OCI-LY7 (cell line): ENCODE data around the gene ING2. TPM values are rescaled to one million over a fixed set of nuclear protein-coding genes. Genes with fewer than 3 reads are reported as not detected.

ENCODE experiments used
- BruUV-seq: library from RNA; stranded (reverse); fragments of 400-500 nt; replicated peaks from 2 replicates; lab custom pipeline; 2021; lab: Mats Ljungman, UMichigan
- CTCF ChIA-PET: fragments of 300-600 bp; sonication (Branson Sonifier 250); formaldehyde crosslinking; loops from one replicate; lab custom pipeline; 2022; ENCODE audit warnings: antibody characterized with exemption; ENCODE audit not compliant: unreplicated experiment; lab: Charles Lee
- POLR2A ChIA-PET: fragments of 300-600 bp; sonication (Branson Sonifier 250); formaldehyde crosslinking; loops from one replicate; lab custom pipeline; 2022; ENCODE audit warnings: antibody characterized with exemption; lab: Charles Lee
- DNase-seq: peaks from one replicate; pipeline ENCODE4 v3.0.0-alpha.2; 2015; ENCODE audit warnings: low spot score
- H2AFZ ChIP-seq: fragments of 200-600 bp; sonication (generic), shearing (Covaris generic); 2 replicates; pipeline ENCODE4 v1.6.1; 2014; ENCODE audit warnings: mild to moderate bottlenecking, antibody characterized with exemption, low read length, moderate library complexity
- H3K27ac ChIP-seq: fragments of 200-600 bp; sonication (generic); 2 replicates; pipeline ENCODE4 v1.5.1; 2014; ENCODE audit warnings: mixed run types, low read depth, mild to moderate bottlenecking, moderate library complexity, low read length, inconsistent platforms; ENCODE audit not compliant: poor library complexity, severe bottlenecking
- H3K36me3 ChIP-seq: fragments of 200-600 bp; sonication (generic); 2 replicates; pipeline ENCODE4 v1.6.1; 2014; ENCODE audit warnings: mild to moderate bottlenecking, antibody characterized with exemption, low read length, moderate library complexity, mixed read lengths; ENCODE audit not compliant: insufficient read depth
- H3K4me1 ChIP-seq: fragments of 200-600 bp; sonication (generic); 2 replicates; pipeline ENCODE4 v1.5.1; 2014; ENCODE audit warnings: mild to moderate bottlenecking, low read length; ENCODE audit not compliant: insufficient read depth, poor library complexity, severe bottlenecking
- H3K4me2 ChIP-seq: fragments of 200-600 bp; sonication (generic); 2 replicates; pipeline ENCODE4 v1.6.1; 2014; ENCODE audit warnings: mild to moderate bottlenecking, low read length
- H3K4me3 ChIP-seq: fragments of 200-600 bp; sonication (generic); 2 replicates; pipeline ENCODE4 v1.5.1; 2014; ENCODE audit warnings: mild to moderate bottlenecking, low read depth, low read length; ENCODE audit not compliant: poor library complexity, severe bottlenecking
- H3K79me2 ChIP-seq: fragments of 200-600 bp; sonication (generic); 2 replicates; pipeline ENCODE4 v1.6.1; 2016; ENCODE audit warnings: low read depth, mild to moderate bottlenecking, low read length, moderate library complexity, mixed read lengths; ENCODE audit not compliant: insufficient read depth
- H3K9me2 ChIP-seq: fragments of 200-600 bp; sonication (generic); 2 replicates; pipeline ENCODE4 v1.6.1; 2016; ENCODE audit warnings: mild to moderate bottlenecking, low read length, mixed read lengths; ENCODE audit not compliant: insufficient read depth
- H3K9me3 ChIP-seq: fragments of 200-600 bp; sonication (generic); 2 replicates; pipeline ENCODE4 v1.6.1; 2014; ENCODE audit warnings: mild to moderate bottlenecking, mixed run types, low read length, mixed read lengths
- H4K20me1 ChIP-seq: fragments of 200-600 bp; sonication (generic); 2 replicates; pipeline ENCODE4 v1.6.1; 2014; ENCODE audit warnings: mild to moderate bottlenecking, antibody characterized with exemption, low read length, moderate library complexity, mixed read lengths; ENCODE audit not compliant: insufficient read depth
- EZH2phosphoT487 ChIP-seq: fragments of 200-600 bp; sonication (generic); IDR thresholded peaks from 2 replicates; pipeline ENCODE4 v1.6.1; 2018; ENCODE audit warnings: low read depth, borderline replicate concordance, mild to moderate bottlenecking, mixed run types, antibody characterized with exemption, low read length, moderate library complexity, mixed read lengths
- intact Hi-C: fragments of 100-400 bp; cut with micrococcal nuclease; formaldehyde crosslinking; loops from one replicate; pipeline ENCODE4 v1.10.0; 2022; ENCODE audit not compliant: unreplicated experiment
- total RNA-seq, 2 experiments: library from RNA; depleted of rRNA in 1 of 2; stranded (reverse); fragments of >200 nt in 1 of 2; shearing (Covaris generic) in 1 of 2; gene quantifications; 2 replicates each; pipeline ENCODE4 v1.2.3, GENCODE V29; 2014 to 2022
- TF ChIP-seq, protein P1 (sequence below): fragments of 200-600 bp; sonication (generic); conservative IDR thresholded peaks from 2 replicates; pipeline ENCODE4 v1.5.1; 2014; ENCODE audit warnings: mild to moderate bottlenecking, antibody characterized with exemption, low read length, moderate library complexity, mixed read lengths

ING2 gene
- total RNA-seq, 2 experiments from 2014 or later = 23.3 to 26.0 TPM

DNA sequence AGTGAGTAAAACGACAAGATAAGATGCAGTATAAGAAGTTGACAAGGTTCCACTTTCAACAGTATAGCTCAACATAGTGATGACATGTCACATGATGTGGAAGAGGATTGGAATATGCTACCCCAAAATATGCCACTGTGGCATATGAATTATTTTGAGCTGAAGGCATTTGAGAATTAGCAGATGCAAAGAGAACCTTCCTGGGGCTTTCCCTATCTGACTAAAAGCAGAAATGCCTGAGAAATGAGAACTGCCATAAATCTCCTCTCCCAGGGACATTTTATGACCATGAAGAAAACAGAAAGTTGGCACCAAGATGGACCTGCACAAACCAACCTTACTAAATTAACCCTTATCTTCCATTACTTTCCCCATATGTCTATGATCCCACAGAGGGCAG, 35.6 kb upstream of the ING2 start:
- no peaks in the 10 kb centered on the region for H4K20me1 ChIP-seq
- H3K79me2 ChIP-seq = no peaks in the 10 kb centered on the region
- no peaks in the 10 kb centered on the region for H3K4me1 ChIP-seq
- no peak for DNase-seq
- ChIA-PET CTCF (interaction anchor here (0.9 kb wide), 1 partner anchor 14 kb away, joined by 3 read pairs; no protein-coding TSS in a partner anchor), POLR2A (interaction anchor here (1.0 kb wide), 1 partner anchor 190 kb away, joined by 3 read pairs; the partner anchor contains the start of gene TRAPPC11)
- no peak overlapping the region for H2AFZ ChIP-seq
- H3K4me2 ChIP-seq = no peak overlapping the region
- no peaks in the 10 kb centered on the region for H3K36me3 ChIP-seq
- no peak overlapping the region for H3K27ac ChIP-seq
- no peak overlapping the region for H3K4me3 ChIP-seq
- intact Hi-C loops = no loop called here
- BruUV-seq = no TSS peak
- TF ChIP-seq, protein P1, sequence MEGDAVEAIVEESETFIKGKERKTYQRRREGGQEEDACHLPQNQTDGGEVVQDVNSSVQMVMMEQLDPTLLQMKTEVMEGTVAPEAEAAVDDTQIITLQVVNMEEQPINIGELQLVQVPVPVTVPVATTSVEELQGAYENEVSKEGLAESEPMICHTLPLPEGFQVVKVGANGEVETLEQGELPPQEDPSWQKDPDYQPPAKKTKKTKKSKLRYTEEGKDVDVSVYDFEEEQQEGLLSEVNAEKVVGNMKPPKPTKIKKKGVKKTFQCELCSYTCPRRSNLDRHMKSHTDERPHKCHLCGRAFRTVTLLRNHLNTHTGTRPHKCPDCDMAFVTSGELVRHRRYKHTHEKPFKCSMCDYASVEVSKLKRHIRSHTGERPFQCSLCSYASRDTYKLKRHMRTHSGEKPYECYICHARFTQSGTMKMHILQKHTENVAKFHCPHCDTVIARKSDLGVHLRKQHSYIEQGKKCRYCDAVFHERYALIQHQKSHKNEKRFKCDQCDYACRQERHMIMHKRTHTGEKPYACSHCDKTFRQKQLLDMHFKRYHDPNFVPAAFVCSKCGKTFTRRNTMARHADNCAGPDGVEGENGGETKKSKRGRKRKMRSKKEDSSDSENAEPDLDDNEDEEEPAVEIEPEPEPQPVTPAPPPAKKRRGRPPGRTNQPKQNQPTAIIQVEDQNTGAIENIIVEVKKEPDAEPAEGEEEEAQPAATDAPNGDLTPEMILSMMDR = no peak
- no peak for TF ChIP-seq EZH2phosphoT487
- no peaks in the 10 kb centered on the region for H3K9me2 ChIP-seq
- 0 out of 2 replicates have a peak, but pooled peaks cover 11% of the 10 kb centered on the region for H3K9me3 ChIP-seq

DNA sequence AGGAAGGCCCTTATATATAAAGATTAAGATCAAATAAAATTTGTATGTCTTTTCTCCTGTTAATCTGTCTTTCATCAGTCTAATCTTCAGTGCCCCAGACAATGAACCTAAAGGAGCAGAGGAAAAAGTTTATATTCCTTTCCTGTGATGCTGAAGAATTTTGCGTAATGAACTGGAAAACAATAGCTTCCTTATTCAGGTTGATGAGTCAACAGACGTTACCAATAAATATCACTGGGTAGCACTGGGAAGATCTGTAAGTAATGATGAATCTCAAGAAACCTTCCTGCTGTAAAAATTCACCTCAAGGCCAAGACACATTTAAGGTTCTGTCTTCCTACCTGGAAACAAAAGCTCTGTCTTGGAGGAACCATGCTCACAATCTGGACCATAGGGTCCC, 34.9 kb upstream of the ING2 start:
- DNase-seq = no peak
- Histone ChIP-seq H3K4me2 (no peak overlapping the region), H3K9me3 (0 out of 2 replicates have a peak, but pooled peaks cover 11% of the 10 kb centered on the region), H2AFZ (no peak overlapping the region), H4K20me1 (no peaks in the 10 kb centered on the region), H3K4me3 (no peak overlapping the region), H3K27ac (no peak overlapping the region), H3K79me2 (no peaks in the 10 kb centered on the region), H3K4me1 (no peaks in the 10 kb centered on the region), H3K36me3 (no peaks in the 10 kb centered on the region), H3K9me2 (no peaks in the 10 kb centered on the region)
- CTCF ChIA-PET = no interaction called here
- POLR2A ChIA-PET = interaction anchor here (0.6 to 1.0 kb wide), 2 partner anchors 190 to 1948 kb away, joined by 3 read pairs; partner anchors contain the start of gene TRAPPC11
- no TSS peak for BruUV-seq
- intact Hi-C loops = loop anchor here (5.0 to 10.0 kb wide), 2 partner anchors 152 to 695 kb away; no protein-coding TSS in a partner anchor
- TF ChIP-seq, protein P1 = no peak
- TF ChIP-seq EZH2phosphoT487 = no peak

DNA sequence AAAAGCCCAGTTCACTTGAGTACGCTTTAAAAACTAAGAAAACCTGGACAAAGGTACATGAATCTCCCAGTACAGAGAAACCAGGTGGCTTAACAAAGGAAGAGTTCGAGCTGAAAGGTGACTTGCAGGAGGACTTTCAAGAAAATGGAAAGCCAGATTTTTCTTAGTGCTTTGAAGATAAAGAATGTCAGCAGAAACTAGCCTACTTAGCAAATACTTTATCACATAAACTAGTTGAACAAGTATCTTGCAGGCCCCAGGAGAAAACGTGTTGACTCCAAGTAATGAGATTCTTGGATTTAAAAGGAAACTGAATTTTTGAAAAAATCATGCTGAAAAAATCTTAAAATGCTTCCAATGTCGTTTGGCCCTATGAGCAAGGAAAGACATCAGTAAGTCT, 34.0 kb upstream of the ING2 start:
- BruUV-seq = no TSS peak
- H2AFZ ChIP-seq = no peak overlapping the region
- H3K36me3 ChIP-seq = no peaks in the 10 kb centered on the region
- intact Hi-C loops = loop anchor here (5.0 to 10.0 kb wide), 2 partner anchors 151 to 694 kb away; no protein-coding TSS in a partner anchor
- ChIA-PET POLR2A (no interaction called here), CTCF (no interaction called here)
- H4K20me1 ChIP-seq = no peaks in the 10 kb centered on the region
- no peak for DNase-seq
- TF ChIP-seq, protein P1 = no peak
- no peak for TF ChIP-seq EZH2phosphoT487
- H3K9me2 ChIP-seq = no peaks in the 10 kb centered on the region
- no peaks in the 10 kb centered on the region for H3K79me2 ChIP-seq
- 0 out of 2 replicates have a peak, but pooled peaks cover 11% of the 10 kb centered on the region for H3K9me3 ChIP-seq
- no peak overlapping the region for H3K4me2 ChIP-seq
- no peak overlapping the region for H3K27ac ChIP-seq
- H3K4me3 ChIP-seq = no peak overlapping the region
- no peaks in the 10 kb centered on the region for H3K4me1 ChIP-seq
